Measurements from ENCODE around the gene RPRD2.
A peak's percentile ranks its signal among the peaks of the same experiment; 100 is the strongest.
"Not testable (repeated sequence)": the region's sequence is repeated elsewhere in the genome, so short reads cannot be mapped to it uniquely, and the experiment has no call there.

Gene RPRD2

GRCh38 chr1:150363426-150364230, at the start of gene RPRD2:
Gene RPRD2 (plus strand): TSS chr1:150364147. CDS start chr1:150364715, 568 bp downstream.
- DNase-seq, result peak; percentile 99

- DNase-seq, result not testable (repeated sequence)
Observed at GRCh38 chr1:150314691-150315090, 49.3 kb upstream of the RPRD2 start.

- DNase-seq, result no peak
Observed at GRCh38 chr1:150320667-150320978, 43.3 kb upstream of the RPRD2 start.

DNA sequence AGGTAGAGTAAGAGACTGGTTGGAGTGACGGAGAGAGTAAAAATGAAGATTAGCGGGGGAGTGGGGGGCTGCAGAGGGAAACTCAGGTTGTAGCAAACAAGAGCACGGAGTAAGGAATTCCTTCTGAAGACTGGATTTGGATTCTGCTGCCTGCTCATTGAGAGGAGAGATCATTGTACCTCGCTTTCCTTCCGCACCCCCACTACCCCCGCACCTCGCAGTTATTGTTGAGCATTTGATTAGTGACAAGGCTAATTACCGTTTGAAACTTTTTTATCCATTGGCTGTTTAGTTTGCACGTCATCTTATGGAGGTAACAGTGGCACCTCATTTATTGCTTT, 42.2 kb upstream of the RPRD2 start:
- no peak for DNase-seq

GRCh38 chr1:150322310-150322709, 41.6 kb upstream of the RPRD2 start:
- DNase-seq, result no peak

GRCh38 chr1:150332651-150333290, 31.2 kb upstream of the RPRD2 start:
- DNase-seq, result no peak

GRCh38 chr1:150346316-150346715, 17.6 kb upstream of the RPRD2 start:
- no peak for DNase-seq

DNA sequence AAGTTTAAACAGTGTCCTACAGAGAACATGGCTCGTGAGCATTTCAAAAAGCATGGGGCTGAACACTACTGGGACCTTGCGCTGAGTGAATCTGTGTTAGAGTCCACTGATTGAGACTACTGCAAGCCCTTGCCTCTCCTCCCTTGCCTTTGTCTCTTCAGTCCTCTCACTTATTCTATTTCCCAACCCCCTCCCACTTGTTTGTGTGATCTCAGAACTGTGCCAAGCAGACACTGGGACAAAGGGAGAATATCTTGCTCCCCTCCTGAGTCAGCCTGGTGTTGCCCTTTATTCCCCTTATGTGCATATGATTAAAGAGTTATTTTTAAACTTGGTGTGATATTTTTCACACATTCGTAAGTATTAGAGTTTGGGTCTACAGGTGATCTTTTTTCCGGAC, 11.1 kb upstream of the RPRD2 start:
- DNase-seq, result no peak

- no peak for DNase-seq
Observed at GRCh38 chr1:150362721-150363425, 1.1 kb upstream of the RPRD2 start.

- peak; percentile 80 for DNase-seq
Observed at GRCh38 chr1:150364231-150365003, 470 bp downstream of the RPRD2 start.

- DNase-seq, result no peak
Observed at GRCh38 chr1:150365941-150366340, 2.0 kb downstream of the RPRD2 start.

DNA sequence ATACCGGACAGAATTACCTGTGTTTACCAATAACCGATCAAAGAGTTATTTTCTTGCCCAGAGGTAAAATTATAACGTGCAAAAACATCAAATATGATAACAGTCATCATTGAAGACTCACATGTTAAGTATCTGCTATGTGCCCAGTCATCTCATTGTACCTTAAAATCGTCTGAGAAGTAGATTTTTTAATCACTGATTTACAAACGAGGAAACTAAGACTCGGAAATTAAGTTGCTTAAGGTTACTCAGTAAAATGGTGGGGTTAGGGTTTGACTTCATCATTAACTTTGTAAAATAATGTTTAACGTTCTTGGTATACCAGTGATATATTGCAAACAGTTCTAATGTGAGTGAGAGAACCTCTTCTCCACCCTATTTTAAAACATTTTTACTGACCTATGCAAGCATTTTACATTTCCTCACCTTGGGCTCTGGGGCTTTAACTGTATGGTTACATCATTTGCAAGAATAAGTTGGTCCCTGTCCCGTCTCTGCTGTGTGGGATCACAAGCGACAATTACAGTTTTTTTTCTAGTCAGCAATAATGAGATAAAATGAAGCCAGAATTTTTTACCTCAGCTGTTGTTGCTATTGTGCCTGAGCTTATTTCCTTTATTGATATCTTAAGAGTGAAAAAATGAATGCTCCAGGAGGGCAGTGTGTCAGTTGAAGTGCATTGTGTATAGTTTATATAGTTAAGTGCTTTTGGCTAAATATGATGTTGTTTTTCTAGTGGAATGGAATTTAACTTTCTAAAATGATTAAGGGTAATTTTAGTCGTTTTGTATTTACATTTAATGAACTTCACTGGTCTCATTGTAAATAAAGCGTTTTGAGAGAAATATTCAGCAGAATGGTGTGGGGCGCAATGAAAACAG, 2.7 kb downstream of the RPRD2 start:
- no peak for DNase-seq

DNA sequence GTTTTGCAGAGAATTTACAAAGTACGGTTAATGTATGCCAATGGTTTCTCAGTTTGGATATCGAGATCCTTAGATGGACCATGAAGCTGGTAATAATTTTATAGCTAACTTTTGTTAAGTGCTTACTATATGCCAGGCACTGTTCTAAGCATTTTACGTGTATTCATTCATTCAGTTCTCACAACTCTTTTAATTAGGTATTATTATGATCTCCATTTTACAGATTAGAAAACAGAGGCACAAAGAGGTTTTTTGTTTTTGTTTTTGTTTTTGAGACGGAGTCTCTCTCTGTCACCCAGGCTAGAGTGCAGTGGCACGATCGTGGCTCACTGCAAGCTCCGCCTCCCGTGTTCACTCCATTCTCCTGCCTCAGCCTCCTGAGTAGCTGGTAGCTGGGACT, 7.2 kb downstream of the RPRD2 start:
- no peak for DNase-seq

GRCh38 chr1:150372580-150372979, 8.6 kb downstream of the RPRD2 start:
- DNase-seq, result no peak

- no peak for DNase-seq
Observed at GRCh38 chr1:150376110-150376509, 12.2 kb downstream of the RPRD2 start.

DNA sequence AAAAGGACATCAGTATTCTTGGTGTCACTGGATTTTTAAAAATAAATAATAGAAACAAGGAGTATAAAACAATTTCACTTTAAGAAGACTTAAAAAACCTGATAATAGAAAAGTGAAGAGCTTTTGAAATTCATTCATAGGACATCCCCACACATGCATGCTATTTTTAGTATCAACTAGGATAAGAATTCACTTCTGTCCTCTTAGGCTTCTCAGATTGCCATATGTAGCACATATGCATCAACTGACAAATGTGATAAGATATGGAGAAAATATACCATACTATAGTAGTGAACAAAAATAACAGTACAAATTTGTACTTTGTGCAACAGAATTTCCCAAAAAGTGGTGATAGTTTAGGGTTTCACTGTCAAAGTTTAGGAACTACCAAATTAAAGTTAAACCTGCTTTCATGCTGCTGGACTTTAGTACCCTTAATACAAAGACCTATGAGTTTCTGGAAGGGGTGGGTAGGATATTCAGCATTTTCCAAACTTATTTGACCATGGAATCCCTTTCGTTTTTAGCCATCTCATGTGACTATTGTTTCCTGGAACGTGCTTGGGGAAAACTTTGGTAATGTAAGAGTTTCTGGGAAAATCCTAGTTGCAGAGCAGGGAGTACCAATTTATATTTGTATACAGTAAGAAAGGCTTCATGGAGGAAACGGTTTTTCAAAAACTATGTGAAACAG, 19.8 kb downstream of the RPRD2 start:
- DNase-seq, result no peak

DNA sequence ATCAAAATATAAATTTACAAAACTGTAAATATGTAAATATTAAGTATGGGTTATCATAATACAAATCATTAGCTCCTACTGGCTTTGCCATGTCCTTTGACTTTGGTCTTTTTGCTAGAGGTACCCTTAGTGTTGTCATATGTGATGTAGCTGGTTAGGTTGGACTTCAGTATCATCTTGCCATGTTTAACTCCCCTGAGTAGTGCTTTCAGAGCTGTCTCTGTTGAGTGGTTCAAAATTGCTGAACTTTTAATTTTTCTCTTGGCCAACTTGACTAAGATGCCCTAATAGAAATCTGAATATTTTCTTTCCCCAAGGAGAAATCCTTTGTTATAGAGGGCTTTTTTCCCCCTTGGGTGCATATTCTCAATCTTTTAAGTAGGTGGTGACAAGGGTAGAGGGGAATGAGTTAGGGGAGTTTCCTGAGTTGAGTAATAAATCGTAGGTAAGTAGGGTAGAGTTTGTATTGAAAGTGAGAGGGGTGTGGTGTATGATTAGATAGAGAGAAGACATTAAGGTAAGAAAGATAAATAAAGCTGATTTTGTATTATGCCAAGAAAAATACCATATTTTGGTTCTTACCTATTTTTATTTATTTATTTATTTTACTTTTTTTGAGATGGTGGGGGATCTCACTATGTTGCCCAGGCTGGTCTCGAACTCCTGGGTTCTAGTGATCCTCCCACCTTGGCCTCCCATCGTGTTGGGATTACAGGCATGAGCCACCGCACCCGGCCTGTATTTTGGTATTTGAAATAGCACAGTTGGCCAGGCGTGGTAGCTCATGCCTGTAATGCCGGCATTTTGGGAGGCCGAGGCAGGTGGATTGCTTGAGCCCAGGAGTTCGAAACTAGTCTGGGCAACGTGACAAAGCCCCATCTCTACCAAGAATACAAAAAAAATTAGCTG, 21.8 kb downstream of the RPRD2 start:
- no peak for DNase-seq

DNA sequence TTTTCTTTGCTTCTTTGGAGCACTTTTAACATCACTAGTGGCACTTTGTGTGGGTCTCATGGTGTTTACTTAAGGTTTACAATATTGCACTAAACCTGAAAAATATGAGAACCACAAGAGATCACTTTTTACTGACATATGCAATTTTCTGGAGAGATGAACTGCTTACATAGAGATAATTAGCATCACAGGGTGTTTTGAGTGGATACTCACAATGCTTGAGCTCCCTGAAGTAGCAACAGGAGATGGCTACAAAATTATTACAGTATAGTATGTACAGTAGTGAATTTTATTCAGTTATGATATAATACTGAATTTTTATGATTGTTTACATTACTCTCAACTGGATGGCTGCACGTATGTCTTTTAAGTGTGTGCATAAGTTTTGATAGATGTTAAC, 22.6 kb downstream of the RPRD2 start:
- DNase-seq, result no peak

GRCh38 chr1:150387200-150387599, 23.3 kb downstream of the RPRD2 start:
- DNase-seq, result no peak

- DNase-seq, result no peak
Observed at GRCh38 chr1:150388241-150388640, 24.3 kb downstream of the RPRD2 start.

GRCh38 chr1:150389650-150390049, 25.7 kb downstream of the RPRD2 start:
- no peak for DNase-seq

Measured in CD4-positive, alpha-beta T cell treated with Interferon gamma for 1 hour (primary cell).